ENCODE results near the gene EYA3.
A peak's percentile ranks its signal among the peaks of the same experiment; 100 is the strongest.

Gene EYA3

DNA sequence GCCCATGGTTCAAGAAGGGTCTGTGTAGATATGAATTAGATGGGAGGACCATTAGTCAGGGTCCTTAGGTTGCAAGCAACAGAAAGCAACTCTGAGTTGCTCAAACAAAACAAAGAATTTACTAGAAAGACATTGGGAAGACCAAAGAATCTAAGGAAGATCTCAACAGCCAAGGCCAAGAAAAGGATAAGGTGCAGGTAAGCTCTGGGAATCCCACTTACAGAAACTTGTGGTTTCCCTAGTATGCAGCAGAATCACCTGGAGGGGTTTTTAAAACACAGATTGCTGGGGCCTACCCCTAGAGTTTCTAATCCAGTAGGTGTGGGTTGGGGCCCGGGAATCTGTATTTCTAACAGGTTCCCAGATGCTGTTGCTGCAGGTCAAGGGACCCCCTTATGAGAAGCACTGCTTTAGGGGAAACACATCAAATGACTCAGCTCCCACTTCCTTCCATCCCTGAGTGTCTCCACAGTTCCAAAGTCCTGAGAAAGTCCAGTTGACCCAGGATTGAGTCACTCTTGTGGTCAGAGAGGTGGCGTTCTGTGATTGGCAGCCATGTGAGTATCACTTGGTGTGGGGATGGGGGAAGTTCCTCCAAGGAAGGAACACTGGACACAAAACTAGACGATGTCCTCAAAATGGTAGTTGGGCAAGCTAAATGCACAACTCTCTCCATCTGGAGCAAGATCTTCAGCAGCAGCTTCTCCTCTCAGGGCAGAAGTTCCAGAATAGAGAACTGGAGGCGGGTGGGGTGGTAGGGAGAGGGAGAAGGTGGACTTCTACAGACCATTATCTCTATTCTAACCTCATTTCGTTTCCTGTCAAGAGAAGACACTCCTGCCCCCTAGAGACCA lies 24.2 kb upstream of the EYA3 start:
- DNase-seq, result peak; percentile 65

DNA sequence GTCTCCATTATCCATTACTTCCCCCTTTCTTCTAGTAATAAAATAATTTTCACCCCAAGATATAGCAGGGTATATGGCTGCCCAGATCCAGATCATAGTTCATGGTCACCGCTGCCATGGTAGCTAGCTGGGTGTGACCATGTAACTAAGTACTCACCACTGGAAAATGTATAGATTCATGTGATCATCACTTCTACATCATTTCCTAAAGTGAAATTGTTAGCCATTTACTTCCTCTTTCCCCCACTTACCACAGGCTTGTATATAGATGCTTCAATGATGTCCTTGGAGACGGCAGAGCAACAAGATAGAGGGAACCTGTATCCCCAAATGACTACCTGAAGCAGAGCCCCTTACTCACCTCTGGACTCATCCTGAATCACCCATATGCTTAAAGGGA lies 22.7 kb upstream of the EYA3 start:
- DNase-seq, result no peak

DNA sequence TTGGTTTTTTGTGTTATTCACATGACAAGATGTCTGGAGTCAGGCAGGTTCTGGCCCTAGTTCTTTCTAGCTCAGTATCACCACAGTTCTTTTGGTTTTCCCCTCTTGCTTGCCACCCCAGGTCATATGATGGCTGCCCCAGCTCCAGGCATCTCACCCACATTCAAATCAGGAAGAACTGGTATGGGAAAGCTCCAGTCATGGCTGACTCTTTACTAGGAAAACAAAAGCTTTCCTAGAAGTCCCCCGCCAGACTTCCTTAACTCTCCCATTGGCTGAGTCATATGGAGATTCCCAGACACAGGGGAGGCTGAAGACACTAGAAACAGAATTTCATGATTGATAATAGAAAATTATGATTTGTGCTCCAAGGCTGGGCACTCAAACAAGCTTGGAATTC lies 22.1 kb upstream of the EYA3 start:
- DNase-seq, result peak; percentile 66

DNA sequence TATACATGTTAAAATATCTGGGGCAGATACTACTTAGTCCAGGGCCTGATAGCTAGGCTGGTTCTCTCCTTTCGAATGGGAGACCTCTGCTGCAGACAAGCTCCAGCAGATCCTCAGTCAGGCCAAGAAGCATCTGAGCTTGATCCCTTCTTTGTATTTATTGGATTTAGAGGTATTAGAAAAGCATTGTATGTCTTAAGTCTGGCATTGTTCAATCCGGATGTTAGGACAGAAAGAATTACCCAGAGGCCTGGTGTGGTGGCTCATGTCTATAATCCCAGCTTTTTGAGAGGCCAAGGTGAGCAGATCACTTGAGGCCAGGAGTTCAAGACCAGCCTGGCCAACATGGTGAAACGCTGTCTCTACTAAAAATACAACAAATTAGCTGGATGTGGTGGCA lies 21.2 kb upstream of the EYA3 start:
- DNase-seq, result no peak

DNA sequence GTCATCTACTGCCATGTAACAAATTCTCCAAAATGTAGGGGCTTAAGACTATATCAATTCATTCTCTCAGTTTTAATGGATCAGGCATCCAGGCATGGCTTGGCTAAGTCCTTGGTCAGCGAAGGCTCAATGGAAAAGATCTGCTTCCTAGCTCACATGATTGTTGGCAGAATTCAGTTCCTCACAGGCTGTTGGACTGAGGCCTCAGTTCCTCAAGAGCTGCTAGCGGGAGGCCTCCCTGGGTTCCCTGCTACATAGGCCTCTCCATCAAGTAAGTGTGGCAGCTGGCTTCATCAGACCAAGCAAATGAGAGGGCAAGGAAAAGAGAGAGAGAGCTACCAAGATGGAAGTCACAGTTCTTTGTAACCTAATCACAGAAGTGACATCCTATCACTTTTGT lies 19.6 kb upstream of the EYA3 start:
- no peak for DNase-seq

DNA sequence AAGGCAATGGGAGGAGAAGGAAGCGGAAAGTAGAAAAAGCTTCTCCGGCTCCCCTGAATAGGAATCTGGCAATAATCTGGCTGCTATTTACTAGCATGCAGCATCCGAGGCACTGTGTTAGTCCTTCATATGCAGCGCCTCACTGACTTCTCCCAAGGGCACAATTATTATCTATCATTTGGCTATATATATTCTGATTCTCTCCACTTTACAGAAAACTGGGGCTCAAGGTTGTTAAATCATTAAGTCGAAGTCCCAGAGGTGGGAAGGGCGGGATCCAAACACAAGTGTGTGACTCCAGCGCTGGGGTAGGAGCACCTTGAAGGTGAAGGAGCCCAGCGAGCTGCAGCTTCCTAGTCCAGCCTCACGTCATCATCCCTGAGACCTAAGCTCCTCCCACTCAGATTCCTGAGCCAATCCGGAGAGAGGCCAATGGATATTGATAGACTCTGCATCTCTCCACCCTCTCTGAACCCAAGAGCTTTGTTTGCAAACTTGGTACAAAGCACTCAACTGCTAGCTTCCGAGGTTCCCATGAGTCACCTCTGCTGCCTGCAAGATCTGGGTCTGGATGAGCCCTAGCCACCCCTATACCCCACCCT lies 16.6 kb upstream of the EYA3 start:
- peak; percentile 61 for DNase-seq

DNA sequence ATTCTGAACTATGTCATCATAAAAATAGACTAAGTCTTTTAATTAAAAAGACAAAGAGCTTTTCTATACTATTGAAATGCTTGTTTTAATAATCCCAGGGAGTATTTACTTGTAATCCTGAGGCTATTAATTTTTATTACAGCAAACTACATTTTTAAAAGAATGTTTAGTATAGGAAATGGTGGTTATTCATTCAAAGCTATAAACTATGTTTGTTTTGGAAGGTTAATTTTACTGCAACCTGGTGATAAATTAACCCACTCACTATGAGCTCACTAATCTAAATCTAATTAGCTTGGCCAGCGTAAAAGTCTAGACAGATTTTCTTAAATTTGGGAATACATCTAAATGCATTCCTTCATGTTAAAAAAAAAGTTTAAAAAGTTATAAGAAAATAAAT lies 13.8 kb upstream of the EYA3 start:
- DNase-seq, result no peak

DNA sequence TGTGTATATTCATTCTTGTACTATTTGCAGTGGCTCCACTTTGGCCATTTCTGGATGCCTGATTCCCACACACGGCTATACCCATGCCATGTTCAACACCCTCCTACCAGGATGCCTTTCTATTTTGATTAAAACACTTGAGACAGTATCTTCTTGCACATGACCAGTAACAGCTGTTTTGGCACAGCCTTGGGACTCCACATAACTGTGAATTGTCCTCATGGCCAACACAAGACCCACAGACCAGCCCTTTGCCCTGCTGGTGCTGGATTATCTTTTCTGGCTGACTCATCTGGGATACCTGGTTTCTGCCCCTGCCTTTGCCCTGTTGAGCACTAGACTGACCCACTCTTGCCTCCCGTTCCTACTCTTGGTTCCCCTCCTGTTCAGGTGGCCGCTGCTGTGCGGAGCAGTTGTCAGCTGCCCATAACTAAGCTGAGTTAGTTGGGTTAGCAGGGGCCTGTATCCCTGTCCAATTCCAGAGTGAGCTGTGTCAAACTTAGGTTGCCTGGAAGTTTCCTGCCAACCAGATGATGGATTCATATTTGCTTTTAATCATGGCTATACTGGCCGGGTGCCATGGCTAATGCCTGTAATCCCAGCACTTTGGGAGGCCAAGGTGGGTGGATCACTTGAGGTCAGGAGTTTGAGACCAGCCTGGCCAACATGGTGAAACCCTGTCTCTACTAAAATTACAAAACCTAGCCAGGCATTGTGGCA lies 10.8 kb upstream of the EYA3 start:
- no peak for DNase-seq

DNA sequence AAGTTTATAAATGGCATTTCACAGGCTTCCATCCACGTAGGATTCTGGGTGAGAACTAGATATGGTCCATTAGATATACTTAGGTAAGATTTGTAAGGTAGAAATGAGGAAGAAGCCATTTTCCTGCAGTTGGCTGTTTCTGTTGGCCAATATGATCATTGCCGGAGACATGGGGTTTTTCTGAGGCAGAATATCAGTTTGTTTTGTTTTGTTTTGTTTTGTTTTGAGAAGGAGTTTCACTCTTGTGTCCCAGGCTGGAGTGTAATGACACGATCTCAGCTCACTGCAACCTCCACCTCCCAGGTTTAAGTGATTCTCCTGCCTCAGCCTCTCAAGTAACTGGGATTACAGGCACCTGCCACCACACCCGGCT lies 8.7 kb upstream of the EYA3 start:
- DNase-seq, result no peak

DNA sequence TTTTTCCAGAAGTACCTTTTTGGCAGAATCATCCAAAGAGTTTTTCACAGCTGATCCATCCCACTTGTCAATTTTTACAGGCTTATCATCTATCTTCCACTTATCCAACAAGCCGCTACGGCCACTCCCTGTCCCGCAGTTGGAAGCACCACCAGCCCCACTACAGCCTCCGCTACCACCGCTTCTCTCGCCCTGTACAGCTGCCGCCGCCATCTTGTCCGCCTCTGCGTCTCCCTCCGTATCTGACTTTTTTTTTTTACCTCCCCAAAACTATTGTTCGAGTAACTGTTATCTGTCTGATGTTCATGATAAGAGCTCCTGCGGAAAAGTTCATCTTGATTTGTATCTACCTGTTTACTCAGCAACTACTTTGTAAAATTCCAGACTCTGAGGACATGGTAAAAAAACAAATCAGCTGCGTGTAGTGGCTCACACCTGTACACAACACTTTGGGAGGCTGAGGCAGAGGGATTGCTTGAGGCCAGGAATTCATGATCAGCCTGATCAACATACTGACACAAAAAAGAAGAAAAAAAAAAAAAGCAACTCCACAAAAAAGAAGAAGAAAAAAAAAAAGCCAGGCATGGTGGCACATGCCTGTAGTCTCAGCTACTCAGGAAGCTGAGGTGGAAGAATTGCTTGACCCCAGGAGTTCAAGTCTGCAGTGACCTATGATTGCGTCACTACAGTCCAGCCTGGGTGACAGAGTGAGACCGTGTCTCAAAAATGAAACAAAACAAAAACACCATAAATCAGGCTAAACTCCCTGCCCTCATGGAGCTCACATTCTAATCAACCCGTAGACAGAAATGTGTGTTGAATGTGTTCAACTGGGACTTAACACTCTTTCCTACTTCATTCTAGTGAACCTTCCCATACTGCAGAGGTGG lies 8.0 kb upstream of the EYA3 start:
- no peak for DNase-seq

DNA sequence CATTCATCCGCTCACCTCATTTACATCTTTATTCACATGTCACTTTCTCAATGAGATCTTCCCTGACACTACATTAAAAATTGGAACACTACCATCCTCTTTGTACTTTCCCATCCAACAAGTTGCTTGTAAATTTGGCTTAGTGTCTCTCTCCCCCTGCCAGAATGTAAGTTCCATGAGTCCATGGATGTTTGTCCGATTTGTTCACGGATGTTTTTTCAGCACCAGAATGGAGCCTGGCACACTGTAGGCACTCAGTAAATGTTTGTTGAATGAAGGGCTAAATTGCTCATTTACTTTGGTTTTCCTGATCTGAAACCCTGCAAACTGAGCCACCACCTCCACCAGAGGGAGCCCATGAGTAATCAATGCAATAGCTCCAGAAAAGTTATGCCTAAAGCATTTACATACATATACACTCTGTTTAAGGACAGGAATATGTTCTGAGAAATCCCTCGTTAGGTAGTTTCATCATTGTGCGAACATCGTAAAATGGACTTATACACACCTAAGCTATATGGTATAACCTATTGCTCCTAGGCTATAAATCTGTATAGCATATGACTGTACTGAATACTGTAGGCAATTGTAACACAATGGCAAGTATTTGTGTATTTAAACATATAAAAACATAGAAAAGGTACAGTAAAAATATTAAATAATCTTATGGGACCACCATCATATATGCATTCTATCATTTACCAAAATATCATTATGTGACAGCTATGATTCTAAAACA lies 2.8 kb upstream of the EYA3 start:
- peak; percentile 63 for DNase-seq

DNA sequence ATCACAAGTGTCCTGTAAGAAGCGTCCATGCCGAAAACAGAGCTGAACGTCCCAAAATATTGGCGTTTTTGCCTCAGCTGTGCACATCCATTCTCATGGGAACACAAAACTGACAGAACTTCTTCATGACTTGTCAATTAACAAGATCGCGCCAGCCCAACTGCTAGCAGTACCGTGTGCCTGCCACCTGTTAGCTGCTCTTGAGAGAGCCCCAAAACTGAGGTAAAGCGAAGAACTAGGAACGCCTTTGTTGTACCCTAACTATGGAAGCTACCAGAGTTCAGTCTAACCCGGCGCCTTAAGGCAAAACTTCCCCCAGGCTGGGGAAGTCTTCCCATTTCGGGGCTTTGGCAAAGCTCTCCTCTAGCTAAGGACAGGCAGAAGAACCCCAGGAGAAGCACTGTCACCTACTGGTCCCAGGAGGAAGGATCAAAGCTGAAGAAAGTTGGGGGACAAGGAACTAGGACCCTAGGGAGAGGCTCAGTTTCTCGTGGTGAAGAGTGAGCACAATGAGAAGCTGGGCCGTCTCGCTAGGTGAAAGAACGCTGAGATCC lies 719 bp downstream of the EYA3 start:
- DNase-seq, result peak; percentile 30

DNA sequence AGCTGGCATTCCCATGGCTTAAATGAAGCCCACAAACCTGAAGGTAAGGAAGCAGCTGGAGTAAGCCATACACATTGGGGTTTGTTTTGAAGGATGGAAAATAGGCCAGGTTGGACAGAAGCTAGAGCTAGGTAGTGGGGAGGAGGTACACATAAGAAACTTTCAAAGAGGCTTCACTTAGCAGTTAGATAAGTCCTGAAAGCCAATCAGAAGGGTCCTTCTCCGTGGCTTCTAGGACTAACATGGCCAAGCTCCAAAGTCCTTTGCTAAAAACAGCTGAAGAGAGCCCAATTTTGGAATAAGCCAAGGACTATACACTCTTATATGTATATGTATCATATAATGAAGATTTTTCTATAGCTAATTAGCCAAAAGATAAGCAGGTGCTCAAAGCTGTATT lies 1.8 kb downstream of the EYA3 start:
- DNase-seq, result no peak

DNA sequence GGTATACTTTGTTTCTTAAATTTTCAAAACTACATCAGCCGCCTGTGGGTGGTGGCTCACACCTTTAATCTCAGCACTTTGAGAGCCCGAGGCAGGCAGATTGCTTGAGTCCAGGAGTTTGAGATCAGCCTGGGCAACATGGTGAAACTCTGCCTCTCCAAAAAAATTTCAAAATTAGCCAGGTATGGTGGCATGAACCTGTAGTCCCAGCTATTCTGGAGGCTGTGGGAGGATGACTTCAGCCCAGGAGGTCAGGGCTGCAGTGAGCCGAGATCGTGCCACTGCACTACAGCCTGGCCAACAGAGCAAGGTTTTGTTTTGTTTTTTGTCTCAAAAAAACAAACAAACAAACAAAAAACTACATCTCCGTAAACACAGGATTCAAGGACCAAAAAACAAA lies 3.3 kb downstream of the EYA3 start:
- DNase-seq, result no peak

DNA sequence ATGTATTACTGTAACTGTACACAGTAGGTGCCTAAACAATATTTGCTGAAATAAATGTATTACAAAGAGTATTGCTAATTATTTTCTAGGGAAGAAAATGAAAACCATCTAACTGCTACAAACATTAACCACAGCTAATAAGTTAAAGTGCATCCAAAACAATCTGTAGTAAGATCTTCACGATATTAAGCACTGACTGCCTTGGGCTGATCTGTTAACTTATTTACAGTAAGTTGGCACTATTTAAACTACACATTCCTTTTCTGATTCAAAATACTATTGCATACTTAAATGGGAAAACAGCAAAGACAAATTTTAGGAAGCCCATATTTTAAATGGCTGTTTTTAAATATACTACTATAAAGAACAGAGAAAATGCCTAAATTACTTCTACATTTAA lies 4.5 kb downstream of the EYA3 start:
- DNase-seq, result no peak

DNA sequence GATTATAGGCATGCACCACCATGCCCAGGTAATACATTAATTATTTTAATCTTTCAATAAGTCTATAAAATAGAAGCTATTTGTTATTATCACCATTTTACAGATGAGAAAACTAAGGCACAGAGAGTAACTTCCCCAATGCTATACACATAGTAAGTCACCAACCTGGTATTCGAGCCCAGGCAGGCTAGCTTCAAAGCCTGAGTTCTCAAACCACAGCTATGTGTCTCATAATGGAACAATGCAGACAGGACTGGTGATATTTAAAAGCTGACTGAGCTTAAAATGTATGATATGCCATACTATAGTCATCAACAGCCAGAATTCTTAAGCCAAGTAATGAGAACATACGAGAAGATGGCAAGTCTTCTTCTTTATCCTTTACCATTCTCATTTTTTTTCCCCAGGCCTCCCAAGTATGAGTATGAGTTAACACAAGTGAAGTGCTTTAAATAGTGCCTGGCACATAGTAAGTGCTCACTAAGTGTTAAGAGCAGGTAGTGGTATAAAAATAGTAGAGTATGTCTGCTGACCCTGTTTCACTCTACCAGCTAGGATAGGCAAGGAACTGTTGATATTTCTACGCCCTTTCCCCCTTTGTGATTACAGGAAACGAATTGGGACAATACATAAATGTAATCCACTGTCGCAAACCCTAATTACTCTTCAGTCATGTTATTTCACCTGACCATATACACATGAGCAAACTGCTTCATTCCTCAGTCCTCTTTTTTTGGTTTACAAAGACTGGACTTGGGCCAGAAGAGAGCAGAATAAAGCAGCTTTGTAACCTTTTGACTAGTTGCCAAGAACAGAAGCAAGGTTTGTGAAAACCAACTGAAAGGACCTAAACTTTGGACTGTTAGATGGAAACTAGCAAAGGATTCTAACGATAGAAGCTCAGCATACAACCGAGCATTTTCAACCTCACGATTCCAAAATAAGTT lies 9.5 kb downstream of the EYA3 start:
- DNase-seq, result peak; percentile 81

DNA sequence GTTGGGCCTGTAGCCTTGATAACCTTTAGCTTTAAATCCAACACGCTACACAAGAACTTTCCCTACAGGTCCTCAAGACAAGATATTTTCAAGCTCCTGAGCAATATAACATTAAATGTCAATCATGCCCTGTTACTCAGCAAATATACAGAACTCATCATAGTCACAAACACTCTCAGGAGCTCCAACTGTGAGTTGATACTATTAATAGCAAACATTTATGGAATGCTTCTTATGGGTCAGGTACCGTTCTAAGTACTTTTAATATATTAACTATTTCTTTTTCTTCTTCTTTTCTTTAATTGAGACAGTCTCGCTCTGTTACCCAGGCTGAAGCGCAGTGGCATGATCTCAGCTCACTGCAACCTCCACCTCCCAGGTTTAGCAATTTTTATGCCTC lies 10.1 kb downstream of the EYA3 start:
- no peak for DNase-seq

DNA sequence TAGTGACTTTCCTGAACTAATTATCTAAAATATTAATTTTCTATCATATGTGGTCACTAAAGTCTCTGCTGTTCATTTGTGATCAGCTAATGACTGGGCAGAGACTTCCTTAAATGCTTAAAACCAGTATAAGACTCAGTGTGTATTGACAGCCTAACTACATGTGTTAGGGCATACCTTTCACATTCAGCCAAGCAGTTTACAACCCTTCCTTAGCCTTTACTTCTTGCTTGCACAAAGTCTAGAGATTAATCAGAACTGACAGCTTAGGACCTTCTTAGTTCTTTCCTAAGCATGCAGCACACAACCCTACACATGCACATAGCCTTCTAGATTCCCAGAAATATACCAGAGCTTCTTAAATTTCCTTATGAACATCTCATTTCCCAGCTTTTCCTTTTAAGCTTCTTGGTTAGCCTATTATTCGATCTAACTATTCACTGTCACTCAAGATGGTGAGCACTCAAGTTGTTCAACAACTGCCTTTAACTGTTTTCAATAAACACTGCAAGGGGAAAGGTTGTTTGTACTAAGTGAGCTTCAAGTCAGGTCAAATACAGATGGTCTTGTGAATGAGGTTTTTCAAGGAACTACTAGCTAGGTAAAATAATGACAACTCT lies 13.4 kb downstream of the EYA3 start:
- DNase-seq, result no peak

DNA sequence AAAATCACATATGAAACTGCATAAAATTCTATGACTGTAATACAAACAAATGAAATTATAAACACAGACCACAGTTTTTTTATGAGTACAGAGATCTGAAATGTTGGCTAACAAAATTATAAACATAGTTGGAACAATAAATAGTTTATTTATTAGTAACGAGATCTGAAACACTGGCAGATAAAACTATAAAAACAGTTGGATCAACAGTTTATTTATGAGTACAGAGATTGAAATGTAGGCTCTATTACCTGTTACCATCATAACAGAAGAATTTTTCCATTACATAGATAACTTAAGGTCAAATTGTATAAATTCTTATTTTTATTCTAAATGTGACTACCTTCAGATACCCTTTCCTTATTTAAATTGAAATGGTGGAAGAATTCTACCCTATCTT lies 14.5 kb downstream of the EYA3 start:
- DNase-seq, result no peak

DNA sequence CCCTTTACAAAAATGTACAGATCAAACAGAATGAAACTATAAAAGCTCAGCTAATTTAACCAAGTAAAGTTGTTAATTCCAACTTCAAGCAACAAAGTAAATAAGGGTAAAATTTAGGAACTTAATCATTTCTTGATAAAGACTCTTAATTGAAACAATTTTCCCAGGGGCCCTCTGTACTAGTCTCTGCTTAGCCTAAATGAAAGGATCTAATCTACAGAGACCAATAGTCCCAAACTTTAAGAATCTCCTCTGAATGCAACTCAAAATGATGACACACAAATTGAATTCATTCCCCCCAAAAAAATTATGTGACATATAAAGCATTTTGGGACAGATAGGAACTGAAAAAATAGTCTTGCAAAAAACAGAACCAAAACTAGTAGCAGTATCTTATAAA lies 16.6 kb downstream of the EYA3 start:
- no peak for DNase-seq

Measured in fibroblast of skin of back (primary cell).